Esophagus squamous epithelium (tissue), 5 donors: ENCODE data around the gene ZNF124. TPM values are rescaled to one million over a fixed set of nuclear protein-coding genes. Genes with fewer than 3 reads are reported as not detected.
"Not testable (repeated sequence)": the region's sequence is repeated elsewhere in the genome, so short reads cannot be mapped to it uniquely, and the experiment has no call there.

ENCODE experiments used
- DNase-seq: peaks from one replicate; lab custom pipeline; 2025; lab: John Stamatoyannopoulos, UW
- H3K27ac ChIP-seq, 4 donors: fragments of 200-600 bp; sonication (generic); one replicate each; pipeline ENCODE4 v1.5.1; 2016 to 2019; ENCODE audit warnings: mild to moderate bottlenecking in 1 of 4
- H3K27me3 ChIP-seq, 4 donors: fragments of 200-600 bp; sonication (generic); 1 replicate in 3 of 4; 2 replicates in 1 of 4; pipeline versions ENCODE4 v1.5.1 to v1.6.0; 2017 to 2021; ENCODE audit warnings: antibody characterized with exemption in 1 of 4
- H3K36me3 ChIP-seq, 3 donors: fragments of 200-600 bp; sonication (generic); one replicate each; pipeline ENCODE4 v1.5.1; 2016 to 2019
- H3K4me1 ChIP-seq, 3 donors: fragments of 200-600 bp; sonication (generic); one replicate each; pipeline ENCODE4 v1.5.1; 2017 to 2019
- H3K4me3 ChIP-seq, 4 donors: fragments of 200-600 bp; sonication (generic); 1 replicate in 3 of 4; 2 replicates in 1 of 4; pipeline ENCODE4 v1.5.1; 2016 to 2019; ENCODE audit warnings: mild to moderate bottlenecking in 2 of 4, moderate library complexity in 1 of 4
- H3K9me3 ChIP-seq, 3 donors: fragments of 200-600 bp; sonication (generic); one replicate each; pipeline ENCODE4 v1.5.1; 2016 to 2019
- CTCF ChIP-seq, 6 experiments: fragments of 450-650 bp in 4 of 6; fragments of 200-600 bp in 2 of 6; sonication (generic) in 2 of 6; IDR thresholded peaks; one replicate each; pipeline ENCODE4 v1.5.1; 2016 to 2019; ENCODE audit warnings: antibody characterized with exemption in 6 of 6, mild to moderate bottlenecking in 4 of 6, moderate library complexity in 4 of 6
- POLR2A ChIP-seq, 4 donors: fragments of 450-650 bp; IDR thresholded peaks; one replicate each; pipeline ENCODE4 v1.6.1; 2017; ENCODE audit warnings: antibody characterized with exemption in 4 of 4, mild to moderate bottlenecking in 4 of 4, moderate library complexity in 3 of 4
- WGBS, 2 donors: methylation state at CpG; one replicate each; pipeline ENCODE4 v1.1.5; 2018; 5-methylcytosine and 5-hydroxymethylcytosine counted together
- intact Hi-C: fragments of 100-400 bp; cut with DNase I; formaldehyde crosslinking; loops from one replicate; pipeline ENCODE4 v1.15.0; 2022
- total RNA-seq, 4 donors: library from RNA; depleted of rRNA; stranded (reverse); fragments of >200 nt; gene quantifications; one replicate each; pipeline ENCODE4 v1.1.0, GENCODE V29; 2016
- donor health status: DM: yes; HTN: yes; CAD: no.

Gene ZNF124
- total RNA-seq, 4 donors from 2014 or later: 5.7 to 36.4 (median 14.1) TPM

DNA sequence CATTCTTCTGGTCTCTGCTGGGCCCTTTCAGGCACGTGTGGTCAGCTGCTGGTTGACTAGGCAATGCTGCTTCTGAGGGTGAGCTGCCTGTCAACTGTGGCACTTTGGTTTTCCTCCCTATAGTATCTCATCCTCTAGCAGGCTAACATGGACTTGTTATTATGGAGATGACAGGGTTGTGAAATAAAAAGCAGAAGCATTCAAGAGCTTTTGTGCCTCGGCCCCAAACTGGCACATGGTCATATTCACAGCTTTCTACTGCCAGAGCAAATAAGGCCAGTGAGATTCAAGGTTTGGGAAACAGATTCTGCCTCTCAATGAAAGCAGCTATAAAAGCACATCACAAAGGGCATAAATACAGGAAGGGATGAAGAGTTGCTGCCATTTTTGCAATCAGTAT lies 1.6 kb upstream of the ZNF124 start:
- WGBS, 2 donors: 61 to 73% methylated on average over 1 to 2 of the region's 2 CpGs
- TF ChIP-seq CTCF (IDR thresholded peaks at IDR 0.05) (no peak), POLR2A (IDR thresholded peaks at IDR 0.05) (no peak)
- Histone ChIP-seq H3K27ac (no peak overlapping the region), H3K27me3 (no peaks in the 10 kb centered on the region), H3K9me3 (no peaks in the 10 kb centered on the region), H3K4me1 (peaks cover 0 to 3% (median 0%) of the 10 kb centered on the region in 3 donors), H3K36me3 (peaks cover 0 to 2% (median 0%) of the 10 kb centered on the region in 3 donors), H3K4me3 (no peak overlapping the region)
- DNase-seq: no peak
- intact Hi-C loops: no loop called here

DNA sequence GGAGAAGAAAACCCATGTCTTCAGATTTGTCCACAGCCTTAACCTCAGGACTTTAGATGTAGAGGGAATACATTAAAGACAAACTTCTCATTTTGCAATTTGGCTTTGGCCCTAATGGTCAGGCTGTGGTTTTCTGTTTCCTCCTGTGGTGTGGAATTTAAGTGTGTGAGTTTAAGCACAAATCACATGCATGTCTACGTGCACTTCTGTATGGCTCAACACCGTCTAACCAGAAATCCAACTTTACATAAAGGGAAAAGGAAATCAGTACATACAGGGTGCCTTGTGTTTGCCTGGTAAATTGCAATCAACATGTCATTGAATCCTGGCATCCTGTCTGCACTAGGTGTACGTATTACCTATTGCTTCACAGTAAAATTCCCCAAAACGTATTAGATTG lies 1.2 kb upstream of the ZNF124 start:
- H3K36me3 ChIP-seq: peaks cover 0 to 5% (median 0%) of the 10 kb centered on the region in 3 donors
- DNase-seq: no peak
- intact Hi-C loops: no loop called here
- H3K9me3 ChIP-seq: no peaks in the 10 kb centered on the region
- TF ChIP-seq CTCF (IDR thresholded peaks at IDR 0.05): no peak
- no peak for TF ChIP-seq POLR2A (IDR thresholded peaks at IDR 0.05)
- WGBS, 2 donors: 76 to 84% methylated on average over 4 of the region's 4 CpGs
- H3K27me3 ChIP-seq: no peaks in the 10 kb centered on the region
- no peak overlapping the region for H3K27ac ChIP-seq
- no peak overlapping the region for H3K4me3 ChIP-seq
- peaks cover 0 to 3% (median 0%) of the 10 kb centered on the region in 3 donors for H3K4me1 ChIP-seq

DNA sequence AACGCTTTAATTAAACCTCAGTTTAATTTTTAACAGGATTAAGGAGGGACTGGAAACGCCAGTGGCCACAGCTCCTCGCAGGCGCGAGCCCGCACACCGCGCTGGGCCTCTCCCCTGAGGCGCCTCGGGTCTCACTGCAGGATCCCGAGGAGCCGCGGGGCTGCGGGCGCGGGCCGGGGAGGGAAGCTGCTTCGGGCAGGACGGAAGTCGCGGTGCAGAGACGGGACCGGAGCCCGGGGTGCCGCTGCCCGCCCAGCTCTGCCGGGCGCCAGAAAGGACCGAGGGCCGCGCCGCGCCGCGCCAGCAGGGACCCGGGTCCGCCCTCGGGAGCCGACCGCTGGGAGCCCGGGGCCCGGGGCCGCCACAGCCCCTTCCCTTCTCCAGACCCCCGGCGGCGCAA lies 377 bp downstream of the ZNF124 start:
- no CpG with 5 or more reads among the region's 46 CpGs for WGBS, 2 donors
- H3K9me3 ChIP-seq, H3K36me3 ChIP-seq, H3K4me3 ChIP-seq, H3K27ac ChIP-seq, intact Hi-C loops, DNase-seq, H3K4me1 ChIP-seq, H3K27me3 ChIP-seq: not testable (repeated sequence)

- H3K4me3 ChIP-seq: no peak overlapping the region
- no peak overlapping the region for H3K27ac ChIP-seq
- TF ChIP-seq CTCF (IDR thresholded peaks at IDR 0.05): no peak
- TF ChIP-seq POLR2A (IDR thresholded peaks at IDR 0.05): no peak
- no peak for DNase-seq
- WGBS, 2 donors: 75 to 76% methylated on average over 4 of the region's 4 CpGs
- intact Hi-C loops: no loop called here
- no peaks in the 10 kb centered on the region for H3K27me3 ChIP-seq
- H3K4me1 ChIP-seq: no peaks in the 10 kb centered on the region
- H3K36me3 ChIP-seq: peaks cover 0 to 5% (median 0%) of the 10 kb centered on the region in 3 donors
- H3K9me3 ChIP-seq: peaks cover 0 to 51% (median 38%) of the 10 kb centered on the region in 3 donors
These were observed 6.1 kb downstream of the ZNF124 start for GRCh38 chr1:247165674-247166073.

DNA sequence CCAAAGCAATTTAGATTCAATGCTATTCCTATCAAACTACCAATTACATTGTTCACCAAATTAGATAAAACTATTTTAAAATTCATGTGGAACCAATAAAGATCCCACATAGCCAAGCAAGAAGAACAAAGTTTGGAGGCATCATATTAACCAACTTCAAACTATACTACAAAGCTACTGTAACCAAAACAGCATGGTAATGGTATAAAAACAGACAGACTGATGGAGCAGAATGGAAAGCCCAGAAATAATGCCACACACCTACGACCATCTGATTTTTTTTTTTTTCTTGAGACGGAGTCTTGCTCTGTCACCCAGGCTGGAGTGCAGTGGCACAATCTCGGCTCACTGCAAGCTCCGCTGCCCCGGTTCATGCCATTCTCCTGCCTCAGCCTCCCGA lies 7.1 kb downstream of the ZNF124 start:
- Histone ChIP-seq H3K27ac (no peak overlapping the region), H3K4me1 (no peaks in the 10 kb centered on the region), H3K27me3 (no peaks in the 10 kb centered on the region), H3K4me3 (no peak overlapping the region), H3K36me3 (peaks cover 0 to 7% (median 0%) of the 10 kb centered on the region in 3 donors), H3K9me3 (peaks cover 0 to 61% (median 42%) of the 10 kb centered on the region in 3 donors)
- no peak for DNase-seq
- TF ChIP-seq POLR2A (IDR thresholded peaks at IDR 0.05) (no peak), CTCF (IDR thresholded peaks at IDR 0.05) (no peak)
- intact Hi-C loops: no loop called here
- WGBS, 2 donors: 95 to 96% methylated on average over 6 of the region's 6 CpGs

GRCh38 chr1:247156787-247157232 lies 15.0 kb downstream of the ZNF124 start:
- intact Hi-C loops: no loop called here
- Histone ChIP-seq H3K9me3 (peaks cover 0 to 93% (median 65%) of the 10 kb centered on the region in 3 donors), H3K4me1 (no peaks in the 10 kb centered on the region)

More at GRCh38 chr1:247156787-247157232, 15.0 kb downstream of the ZNF124 start:
- no peak for TF ChIP-seq POLR2A (IDR thresholded peaks at IDR 0.05)
- no peak for TF ChIP-seq CTCF (IDR thresholded peaks at IDR 0.05)
- Histone ChIP-seq H3K36me3 (peaks cover 0 to 75% (median 6%) of the 10 kb centered on the region in 3 donors), H3K27ac (no peak overlapping the region), H3K4me3 (no peak overlapping the region), H3K27me3 (no peaks in the 10 kb centered on the region)
- 96 to 99% methylated on average over 6 of the region's 6 CpGs for WGBS, 2 donors
- DNase-seq: no peak
